Nephron progenitor cell (in vitro differentiated cells): Measurements from ENCODE around the gene ELAPOR1.

Experiments
- DNase-seq: peaks from one replicate; pipeline ENCODE4 v3.0.0; 2021
- H3K27ac Mint-ChIP-seq: 2 replicates; pipeline ENCODE4 v1.8.0; 2021; ENCODE audit warnings: mild to moderate bottlenecking, moderate library complexity, mixed read lengths
- H3K27me3 Mint-ChIP-seq: 2 replicates; pipeline ENCODE4 v1.8.0; 2021; ENCODE audit warnings: mild to moderate bottlenecking, low read depth, mixed read lengths; ENCODE audit not compliant: poor library complexity
- H3K36me3 Mint-ChIP-seq: 2 replicates; pipeline ENCODE4 v1.8.0; 2021; ENCODE audit warnings: low read depth, mixed read lengths
- H3K4me1 Mint-ChIP-seq: 2 replicates; pipeline ENCODE4 v1.8.0; 2021; ENCODE audit warnings: mixed read lengths
- H3K4me3 Mint-ChIP-seq: 2 replicates; pipeline ENCODE4 v1.8.0; 2021; ENCODE audit warnings: mild to moderate bottlenecking, moderate library complexity, mixed read lengths
- H3K9me3 Mint-ChIP-seq: 2 replicates; pipeline ENCODE4 v1.8.0; 2021; ENCODE audit warnings: mild to moderate bottlenecking, moderate library complexity, mixed read lengths
- TF ChIP-seq, protein P1 (sequence below): fragments of 200-600 bp; sonication (generic); IDR thresholded peaks from 2 replicates; pipeline ENCODE4 v1.5.0; 2021; ENCODE audit warnings: antibody characterized with exemption

The ELAPOR1 gene

DNA sequence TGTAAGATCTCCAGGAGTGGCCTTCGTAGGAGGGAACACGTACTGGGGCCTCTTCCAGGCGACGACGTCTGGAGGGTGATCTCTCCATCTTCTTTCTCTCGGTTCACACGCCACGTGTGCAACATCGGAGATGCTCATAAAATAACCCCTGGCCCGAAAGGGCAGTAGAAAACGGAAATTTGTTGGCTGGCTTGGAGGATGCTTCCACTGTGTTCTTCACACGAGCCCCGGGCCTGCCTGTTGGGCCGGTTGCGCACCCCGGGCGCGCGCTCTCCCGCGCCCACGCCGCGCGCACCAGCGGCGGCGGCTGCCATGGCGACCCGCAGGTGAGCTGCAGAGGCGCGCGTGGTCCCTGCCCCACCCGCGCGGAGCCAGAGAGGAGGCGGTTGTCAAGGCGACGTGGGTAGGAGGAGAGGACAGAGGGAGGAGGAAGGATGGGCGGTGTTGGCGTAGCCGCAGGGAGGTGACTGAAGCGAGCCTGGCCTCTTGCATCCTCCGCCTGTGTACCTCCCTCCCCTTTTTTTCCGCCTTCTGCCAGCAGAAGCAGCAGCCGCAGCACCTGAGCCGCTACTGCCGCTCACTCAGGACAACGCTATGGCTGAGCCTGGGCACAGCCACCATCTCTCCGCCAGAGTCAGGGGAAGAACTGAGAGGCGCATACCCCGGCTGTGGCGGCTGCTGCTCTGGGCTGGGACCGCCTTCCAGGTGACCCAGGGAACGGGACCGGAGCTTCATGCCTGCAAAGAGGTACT, at the start of gene ELAPOR1:
Gene ELAPOR1 (plus strand): TSS at position 526 of the 752 bp plus-strand sequence. CDS start 69 bp downstream, at position 595.
- peak within 1 kb of the TSS; percentile 79 for H3K4me3 Mint-ChIP-seq
- no peak within 1 kb of the TSS for H3K27ac Mint-ChIP-seq
- H3K27me3 Mint-ChIP-seq = peaks cover 94% of the 10 kb centered on the region
- H3K36me3 Mint-ChIP-seq = no peaks in the 10 kb centered on the region
- TF ChIP-seq, protein P1, sequence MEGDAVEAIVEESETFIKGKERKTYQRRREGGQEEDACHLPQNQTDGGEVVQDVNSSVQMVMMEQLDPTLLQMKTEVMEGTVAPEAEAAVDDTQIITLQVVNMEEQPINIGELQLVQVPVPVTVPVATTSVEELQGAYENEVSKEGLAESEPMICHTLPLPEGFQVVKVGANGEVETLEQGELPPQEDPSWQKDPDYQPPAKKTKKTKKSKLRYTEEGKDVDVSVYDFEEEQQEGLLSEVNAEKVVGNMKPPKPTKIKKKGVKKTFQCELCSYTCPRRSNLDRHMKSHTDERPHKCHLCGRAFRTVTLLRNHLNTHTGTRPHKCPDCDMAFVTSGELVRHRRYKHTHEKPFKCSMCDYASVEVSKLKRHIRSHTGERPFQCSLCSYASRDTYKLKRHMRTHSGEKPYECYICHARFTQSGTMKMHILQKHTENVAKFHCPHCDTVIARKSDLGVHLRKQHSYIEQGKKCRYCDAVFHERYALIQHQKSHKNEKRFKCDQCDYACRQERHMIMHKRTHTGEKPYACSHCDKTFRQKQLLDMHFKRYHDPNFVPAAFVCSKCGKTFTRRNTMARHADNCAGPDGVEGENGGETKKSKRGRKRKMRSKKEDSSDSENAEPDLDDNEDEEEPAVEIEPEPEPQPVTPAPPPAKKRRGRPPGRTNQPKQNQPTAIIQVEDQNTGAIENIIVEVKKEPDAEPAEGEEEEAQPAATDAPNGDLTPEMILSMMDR = no peak
- peaks cover 4% of the 10 kb centered on the region for H3K9me3 Mint-ChIP-seq
- peak; percentile 52 for DNase-seq
- peaks cover 24% of the 10 kb centered on the region for H3K4me1 Mint-ChIP-seq

- H3K9me3 Mint-ChIP-seq = no peaks in the 10 kb centered on the region
- no peak overlapping the region for H3K4me3 Mint-ChIP-seq
- peaks cover 32% of the 10 kb centered on the region for H3K36me3 Mint-ChIP-seq
- no peak overlapping the region for H3K27ac Mint-ChIP-seq
- no peak for DNase-seq
- H3K4me1 Mint-ChIP-seq = no peaks in the 10 kb centered on the region
- H3K27me3 Mint-ChIP-seq = no peaks in the 10 kb centered on the region
- TF ChIP-seq, protein P1 = no peak
These were observed 48.8 kb upstream of the ELAPOR1 start for GRCh38 chr1:109065137-109065536.

DNA sequence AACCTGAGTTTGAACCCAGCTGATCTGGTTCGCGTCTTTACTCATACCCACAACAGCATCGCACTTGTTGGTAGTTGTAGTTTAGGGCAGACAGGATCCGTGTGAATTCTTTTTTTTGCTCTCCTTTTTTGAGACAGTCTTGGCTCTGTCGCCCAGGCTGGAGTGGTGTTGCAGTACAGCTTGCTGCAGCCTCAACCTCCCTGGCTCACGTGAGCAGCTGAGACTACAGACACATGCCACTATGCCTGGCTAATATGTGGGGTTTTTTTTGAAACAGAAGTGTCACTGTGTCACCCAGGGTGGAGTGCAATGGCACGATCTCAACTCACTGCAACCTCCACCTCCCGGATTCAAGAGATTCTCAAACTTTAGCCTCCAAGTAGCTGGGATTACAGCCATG, 46.0 kb upstream of the ELAPOR1 start:
- no peaks in the 10 kb centered on the region for H3K9me3 Mint-ChIP-seq
- no peak overlapping the region for H3K4me3 Mint-ChIP-seq
- DNase-seq = no peak
- H3K27me3 Mint-ChIP-seq = no peaks in the 10 kb centered on the region
- no peak overlapping the region for H3K27ac Mint-ChIP-seq
- TF ChIP-seq, protein P1 = no peak
- peaks cover 48% of the 10 kb centered on the region for H3K36me3 Mint-ChIP-seq
- H3K4me1 Mint-ChIP-seq = no peaks in the 10 kb centered on the region

DNA sequence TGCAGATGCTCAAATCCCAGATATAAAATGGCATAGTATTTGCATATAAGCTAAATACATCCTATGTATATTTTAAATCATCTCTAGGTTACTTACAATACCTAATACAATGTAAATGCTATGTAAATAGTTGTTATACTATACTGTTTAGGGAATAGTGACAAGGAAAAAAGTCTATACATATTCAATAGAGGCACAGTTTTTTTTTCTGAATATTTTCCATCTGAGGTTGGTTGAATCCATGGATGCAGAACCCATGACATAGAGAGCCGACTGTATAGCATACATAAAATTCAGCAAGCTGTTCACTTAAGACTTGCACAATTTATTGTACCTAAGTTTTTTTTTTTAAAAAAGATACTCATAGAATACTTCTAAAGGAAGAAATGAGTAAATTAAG, 44.6 kb upstream of the ELAPOR1 start:
- DNase-seq = no peak
- H3K36me3 Mint-ChIP-seq = peaks cover 54% of the 10 kb centered on the region
- H3K9me3 Mint-ChIP-seq = no peaks in the 10 kb centered on the region
- no peaks in the 10 kb centered on the region for H3K27me3 Mint-ChIP-seq
- TF ChIP-seq, protein P1 = no peak
- no peak overlapping the region for H3K4me3 Mint-ChIP-seq
- peaks cover 2% of the 10 kb centered on the region for H3K4me1 Mint-ChIP-seq
- H3K27ac Mint-ChIP-seq = no peak overlapping the region

DNA sequence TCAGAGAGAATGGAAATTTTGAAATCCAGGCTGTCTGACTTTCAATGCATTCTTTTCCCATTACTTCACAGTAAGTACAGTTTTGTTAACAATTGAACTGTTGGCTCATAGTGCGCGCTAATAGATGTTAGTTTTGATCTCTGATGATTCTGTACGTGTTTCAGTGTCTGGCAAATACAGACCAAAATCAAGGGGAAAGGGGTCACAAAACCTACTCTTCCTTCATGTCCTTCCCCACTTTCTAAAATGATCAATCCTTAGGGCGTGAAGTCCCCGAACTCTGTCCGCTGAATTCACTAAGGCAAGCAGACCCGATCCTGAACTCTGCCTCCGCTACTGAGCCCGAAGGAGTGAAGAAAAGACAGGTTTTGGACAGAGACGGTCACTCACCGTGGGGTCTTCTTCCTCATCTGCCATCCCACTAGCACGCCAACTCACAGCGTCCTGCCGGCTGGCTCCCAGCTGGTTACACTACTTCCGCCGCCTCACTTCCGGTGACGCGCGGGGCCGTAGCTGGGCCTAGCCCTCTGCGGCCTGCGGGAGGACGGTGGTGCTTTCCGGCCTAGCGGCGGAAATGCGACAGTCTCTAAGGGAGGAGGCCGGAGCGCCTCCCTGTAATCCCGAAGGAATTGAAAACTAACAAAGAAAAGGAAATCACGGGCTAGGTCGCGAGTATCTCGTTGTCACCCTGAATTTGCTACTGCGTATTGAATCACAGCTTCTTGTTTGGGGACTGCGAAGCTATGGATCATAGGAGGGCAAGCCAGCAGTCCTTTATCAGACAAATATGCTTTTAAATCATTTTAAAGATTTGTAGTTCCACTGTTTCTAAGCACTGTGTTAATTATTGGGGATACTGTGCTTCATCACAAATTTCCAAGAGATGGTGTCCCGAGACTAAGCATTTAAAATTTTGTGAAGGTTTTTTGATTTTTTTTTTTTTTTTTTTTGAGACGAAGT, 38.1 kb upstream of the ELAPOR1 start, which contains the start of gene TAF13:
Gene TAF13 (minus strand): TSS at position 473 of the 960 bp plus-strand sequence. CDS start 56 bp downstream, at position 417.
- Mint-ChIP-seq H3K4me3 (peak within 1 kb of the TSS; percentile 100), H3K4me1 (peaks cover 22% of the 10 kb centered on the region), H3K9me3 (peaks cover 12% of the 10 kb centered on the region), H3K27ac (peak within 1 kb of the TSS; percentile 99), H3K36me3 (peaks cover 43% of the 10 kb centered on the region), H3K27me3 (peaks cover 13% of the 10 kb centered on the region)
- TF ChIP-seq, protein P1 = no peak
- peak; percentile 90 for DNase-seq
